HUES64 (cell line): ENCODE results near the gene APBA3.
"Not testable (repeated sequence)": the region's sequence is repeated elsewhere in the genome, so short reads cannot be mapped to it uniquely, and the experiment has no call there.

Experiments used
- H3K27ac ChIP-seq: 2 replicates; pipeline ENCODE4 v1.7.0; 2013; ENCODE audit warnings: low read depth, low read length, inconsistent platforms
- H3K27me3 ChIP-seq: 2 replicates; pipeline ENCODE4 v1.6.1; 2013; ENCODE audit warnings: mild to moderate bottlenecking, low read length; ENCODE audit not compliant: insufficient read depth
- H3K36me3 ChIP-seq: 2 replicates; pipeline ENCODE4 v1.6.1; 2013; ENCODE audit warnings: mild to moderate bottlenecking, low read length; ENCODE audit not compliant: insufficient read depth
- H3K4me1 ChIP-seq: 2 replicates; pipeline ENCODE4 v1.6.1; 2013; ENCODE audit warnings: mild to moderate bottlenecking, low read length, moderate library complexity; ENCODE audit not compliant: insufficient read depth
- H3K4me3 ChIP-seq: 2 replicates; pipeline ENCODE4 v1.5.1; 2013; ENCODE audit warnings: mild to moderate bottlenecking, low read length, moderate library complexity
- H3K9ac ChIP-seq: 2 replicates; pipeline ENCODE4 v1.6.1; 2013; ENCODE audit warnings: mild to moderate bottlenecking, low read depth, low read length
- H3K9me3 ChIP-seq: 2 replicates; pipeline ENCODE4 v1.6.1; 2013; ENCODE audit warnings: low read depth, low read length; ENCODE audit not compliant: insufficient read depth
- WGBS: fragments of 150-250, 120-280 bp; methylation state at CpG from one replicate; pipeline ENCODE4 v1.1.7; 2013; ENCODE audit warnings: missing lambda C conversion rate; 5-methylcytosine and 5-hydroxymethylcytosine counted together

APBA3 gene

GRCh38 chr19:3769494-3769893 is 8.0 kb upstream of the APBA3 start:
- H3K4me3 ChIP-seq: no peak overlapping the region
- no peaks in the 10 kb centered on the region for H3K27me3 ChIP-seq
- H3K36me3 ChIP-seq: peaks cover 18% of the 10 kb centered on the region
- no peaks in the 10 kb centered on the region for H3K9me3 ChIP-seq
- WGBS: 88% methylated on average over 17 of the region's 17 CpGs
- no peaks in the 10 kb centered on the region for H3K4me1 ChIP-seq
- H3K9ac ChIP-seq: no peak overlapping the region
- no peak overlapping the region for H3K27ac ChIP-seq

GRCh38 chr19:3768748-3769099 is 7.2 kb upstream of the APBA3 start:
- Histone ChIP-seq H3K27ac (no peak overlapping the region), H3K9ac (no peak overlapping the region), H3K4me3 (no peak overlapping the region), H3K36me3 (peaks cover 18% of the 10 kb centered on the region), H3K4me1 (no peaks in the 10 kb centered on the region), H3K27me3 (no peaks in the 10 kb centered on the region), H3K9me3 (no peaks in the 10 kb centered on the region)
- WGBS: 91% methylated on average over 7 of the region's 7 CpGs

- H3K36me3 ChIP-seq: peaks cover 18% of the 10 kb centered on the region
- H3K27me3 ChIP-seq: no peaks in the 10 kb centered on the region
- no peaks in the 10 kb centered on the region for H3K4me1 ChIP-seq
- 92% methylated on average over 23 of the region's 25 CpGs for WGBS
- no peak overlapping the region for H3K27ac ChIP-seq
- H3K9ac ChIP-seq: no peak overlapping the region
- H3K9me3 ChIP-seq: no peaks in the 10 kb centered on the region
- no peak overlapping the region for H3K4me3 ChIP-seq
Measured at GRCh38 chr19:3768015-3768747, 6.7 kb upstream of the APBA3 start.

- H3K36me3 ChIP-seq: peaks cover 18% of the 10 kb centered on the region
- no peak overlapping the region for H3K9ac ChIP-seq
- no peak overlapping the region for H3K27ac ChIP-seq
- H3K27me3 ChIP-seq: no peaks in the 10 kb centered on the region
- no peaks in the 10 kb centered on the region for H3K4me1 ChIP-seq
- no peak overlapping the region for H3K4me3 ChIP-seq
- WGBS: 94% methylated on average over 23 of the region's 23 CpGs
- H3K9me3 ChIP-seq: no peaks in the 10 kb centered on the region
Measured at GRCh38 chr19:3767050-3767449, 5.6 kb upstream of the APBA3 start.

GRCh38 chr19:3766520-3766919 is 5.0 kb upstream of the APBA3 start:
- WGBS: 89% methylated on average over 7 of the region's 7 CpGs
- Histone ChIP-seq H3K4me3 (no peak overlapping the region), H3K36me3 (peaks cover 18% of the 10 kb centered on the region)

GRCh38 chr19:3765757-3766156 is 4.3 kb upstream of the APBA3 start:
- WGBS: 91% methylated on average over 5 of the region's 5 CpGs
- not testable (repeated sequence) for H3K9ac ChIP-seq

More at GRCh38 chr19:3766520-3766919, 5.0 kb upstream of the APBA3 start:
- Histone ChIP-seq H3K9ac (no peak overlapping the region), H3K4me1 (no peaks in the 10 kb centered on the region), H3K27me3 (no peaks in the 10 kb centered on the region), H3K27ac (no peak overlapping the region), H3K9me3 (no peaks in the 10 kb centered on the region)

GRCh38 chr19:3765121-3765520 is 3.6 kb upstream of the APBA3 start:
- peaks cover 18% of the 10 kb centered on the region for H3K36me3 ChIP-seq
- H3K9ac ChIP-seq: no peak overlapping the region
- no peak overlapping the region for H3K4me3 ChIP-seq
- no peaks in the 10 kb centered on the region for H3K27me3 ChIP-seq
- no peaks in the 10 kb centered on the region for H3K4me1 ChIP-seq
- no peak overlapping the region for H3K27ac ChIP-seq
- no peaks in the 10 kb centered on the region for H3K9me3 ChIP-seq
- 97% methylated on average over 12 of the region's 12 CpGs for WGBS

More at GRCh38 chr19:3765757-3766156, 4.3 kb upstream of the APBA3 start:
- H3K4me1 ChIP-seq, H3K4me3 ChIP-seq, H3K27ac ChIP-seq, H3K9me3 ChIP-seq, H3K27me3 ChIP-seq: not testable (repeated sequence)
- H3K36me3 ChIP-seq: peaks cover 18% of the 10 kb centered on the region

- H3K27ac ChIP-seq: peak within 1 kb of the TSS; percentile 94
- peak within 1 kb of the TSS; percentile 84 for H3K9ac ChIP-seq
- H3K4me1 ChIP-seq: no peaks in the 10 kb centered on the region
- peaks cover 27% of the 10 kb centered on the region for H3K36me3 ChIP-seq
- H3K9me3 ChIP-seq: no peaks in the 10 kb centered on the region
- H3K4me3 ChIP-seq: peak within 1 kb of the TSS; percentile 81
- WGBS: 5% methylated on average over 47 of the region's 47 CpGs
- H3K27me3 ChIP-seq: no peaks in the 10 kb centered on the region
Measured at GRCh38 chr19:3762501-3763459, 1.3 kb upstream of the APBA3 start, which contains the start of gene MRPL54. MRPL54 (plus strand) TSS chr19:3762682; CDS start chr19:3762701, 19 bp downstream.

GRCh38 chr19:3762130-3762473 is 610 bp upstream of the APBA3 start:
- H3K9ac ChIP-seq: no peak overlapping the region
- no peak overlapping the region for H3K27ac ChIP-seq
- H3K4me1 ChIP-seq: no peaks in the 10 kb centered on the region
- WGBS: no CpG with 5 or more reads among the region's 1 CpG
- peak overlapping the region; percentile 80 for H3K4me3 ChIP-seq
- H3K36me3 ChIP-seq: peaks cover 25% of the 10 kb centered on the region
- H3K9me3 ChIP-seq: no peaks in the 10 kb centered on the region
- H3K27me3 ChIP-seq: no peaks in the 10 kb centered on the region

- H3K9ac ChIP-seq: peak overlapping the region; percentile 77
- H3K4me3 ChIP-seq: peak overlapping the region; percentile 81
- H3K36me3 ChIP-seq: peaks cover 24% of the 10 kb centered on the region
- 47% methylated on average over 7 of the region's 7 CpGs for WGBS
- H3K9me3 ChIP-seq: no peaks in the 10 kb centered on the region
- H3K27ac ChIP-seq: no peak overlapping the region
- no peaks in the 10 kb centered on the region for H3K4me1 ChIP-seq
- H3K27me3 ChIP-seq: no peaks in the 10 kb centered on the region
Measured at GRCh38 chr19:3760871-3761361, 576 bp downstream of the APBA3 start.
